Smooth muscle cell (in vitro differentiated cells): ENCODE measurements around the gene ZFYVE28. TPM values are rescaled to one million over a fixed set of nuclear protein-coding genes. Genes with fewer than 3 reads are reported as not detected.

Source experiments
- DNase-seq: peaks from one replicate; lab custom pipeline; 2025; ENCODE audit not compliant: unreplicated experiment; lab: John Stamatoyannopoulos, UW
- H2AFZ ChIP-seq: fragments of 200-600 bp; sonication (generic); 2 replicates; pipeline ENCODE4 v1.6.0; 2016; ENCODE audit warnings: antibody characterized with exemption, low read depth, mild to moderate bottlenecking
- H3F3A ChIP-seq: fragments of 200-600 bp; sonication (generic); 2 replicates; pipeline ENCODE4 v1.6.0; 2017; ENCODE audit warnings: antibody characterized with exemption, low read depth
- H3K27ac ChIP-seq: fragments of 200-600 bp; sonication (generic); 2 replicates; pipeline ENCODE4 v1.5.1; 2016; ENCODE audit warnings: low read depth, mild to moderate bottlenecking
- H3K27me3 ChIP-seq: fragments of 200-600 bp; sonication (generic); 2 replicates; pipeline ENCODE4 v1.6.1; 2016; ENCODE audit warnings: low read depth, mild to moderate bottlenecking
- H3K36me3 ChIP-seq: fragments of 200-600 bp; sonication (generic); 2 replicates; pipeline ENCODE4 v1.5.1; 2016; ENCODE audit warnings: low read depth
- H3K4me1 ChIP-seq: fragments of 200-600 bp; sonication (generic); 2 replicates; pipeline ENCODE4 v1.5.1; 2016; ENCODE audit warnings: low read depth
- H3K4me2 ChIP-seq: fragments of 200-600 bp; sonication (generic); 2 replicates; pipeline ENCODE4 v1.6.0; 2016; ENCODE audit warnings: mild to moderate bottlenecking
- H3K4me3 ChIP-seq: fragments of 200-600 bp; sonication (generic); 2 replicates; pipeline ENCODE4 v1.5.1; 2016; ENCODE audit warnings: mild to moderate bottlenecking
- H3K79me2 ChIP-seq: fragments of 200-600 bp; sonication (generic); 2 replicates; pipeline ENCODE4 v1.6.0; 2016; ENCODE audit warnings: low read depth, mild to moderate bottlenecking
- H3K9ac ChIP-seq: fragments of 200-600 bp; sonication (generic); 2 replicates; pipeline ENCODE4 v1.6.0; 2016; ENCODE audit warnings: low read depth
- H3K9me3 ChIP-seq: fragments of 200-600 bp; sonication (generic); replicated peaks from 2 replicates; pipeline ENCODE4 v1.5.1; 2016; ENCODE audit warnings: low read depth
- H4K20me1 ChIP-seq: fragments of 200-600 bp; sonication (generic); 2 replicates; pipeline ENCODE4 v1.6.0; 2016; ENCODE audit warnings: low read depth
- WGBS: methylation state at CpG from one replicate; pipeline ENCODE4 v1.1.7; 2016; ENCODE audit warnings: low lambda C conversion rate; 5-methylcytosine and 5-hydroxymethylcytosine counted together
- polyA plus RNA-seq: library from polyadenylated mRNA; unstranded; fragments of >200 nt; fragmentation: Nextera tagmentation; extraction: Ambion mirVana; gene quantifications from 2 replicates; pipeline ENCODE4 v1.2.1, GENCODE V29; 2016
- total RNA-seq: library from RNA; depleted of rRNA; stranded (reverse); fragments of >200 nt; gene quantifications from 2 replicates; pipeline ENCODE4 v1.2.3, GENCODE V29; 2014
- TF ChIP-seq, protein P1 (sequence below): fragments of 200-600 bp; sonication (generic); IDR thresholded peaks from 2 replicates; pipeline ENCODE4 v1.5.1; 2017; ENCODE audit warnings: borderline replicate concordance, mild to moderate bottlenecking, antibody characterized with exemption; ENCODE audit not compliant: insufficient read depth, poor library complexity, severe bottlenecking

ZFYVE28 gene
- total and polyA plus RNA-seq, 2 experiments from 2014 or later: 0.22 TPM; not detected in 1

DNA sequence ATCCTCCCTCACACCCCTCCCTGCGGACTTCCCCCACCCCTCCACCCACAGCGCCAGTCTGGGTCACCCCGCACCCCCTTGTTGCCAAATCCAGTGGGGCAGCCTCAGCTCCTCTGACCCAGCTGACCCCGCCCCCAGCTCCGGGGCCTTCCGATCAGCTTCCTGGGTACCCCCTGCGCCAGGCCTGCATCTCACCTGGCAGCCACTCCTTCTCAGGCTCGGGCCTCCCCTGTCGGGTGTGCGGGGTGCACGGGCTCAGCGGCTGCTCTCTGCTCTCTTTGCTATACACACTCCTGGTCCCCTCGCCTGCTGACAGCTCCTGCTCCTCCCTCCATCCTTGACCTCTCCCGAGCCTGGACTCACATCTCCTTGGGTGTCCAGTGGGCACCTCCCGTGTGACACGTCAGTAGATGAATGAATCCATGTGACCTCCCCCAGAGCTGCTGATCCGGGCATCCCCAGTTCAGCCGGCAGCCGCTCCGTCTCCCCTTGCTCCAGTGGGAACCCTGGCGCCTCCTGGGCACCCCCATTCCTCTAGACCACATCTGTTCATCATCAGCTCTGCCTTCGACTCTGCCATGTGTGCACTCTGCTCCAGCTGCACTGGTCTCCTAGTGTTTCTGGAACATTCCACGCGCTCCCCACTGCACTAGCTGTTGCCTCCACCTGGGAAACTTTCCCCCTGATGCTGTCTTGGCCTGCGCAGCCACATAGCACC, 10.2 kb upstream of the ZFYVE28 start:
- no peak overlapping the region for H3K9ac ChIP-seq
- H3F3A ChIP-seq: no peaks in the 10 kb centered on the region
- 92% methylated on average over 22 of the region's 25 CpGs for WGBS
- H3K36me3 ChIP-seq: no peaks in the 10 kb centered on the region
- no peaks in the 10 kb centered on the region for H3K4me1 ChIP-seq
- no peaks in the 10 kb centered on the region for H3K79me2 ChIP-seq
- no peak overlapping the region for H2AFZ ChIP-seq
- no peak overlapping the region for H3K4me2 ChIP-seq
- DNase-seq: no peak
- H3K4me3 ChIP-seq: no peak overlapping the region
- H4K20me1 ChIP-seq: no peaks in the 10 kb centered on the region
- TF ChIP-seq, protein P1, sequence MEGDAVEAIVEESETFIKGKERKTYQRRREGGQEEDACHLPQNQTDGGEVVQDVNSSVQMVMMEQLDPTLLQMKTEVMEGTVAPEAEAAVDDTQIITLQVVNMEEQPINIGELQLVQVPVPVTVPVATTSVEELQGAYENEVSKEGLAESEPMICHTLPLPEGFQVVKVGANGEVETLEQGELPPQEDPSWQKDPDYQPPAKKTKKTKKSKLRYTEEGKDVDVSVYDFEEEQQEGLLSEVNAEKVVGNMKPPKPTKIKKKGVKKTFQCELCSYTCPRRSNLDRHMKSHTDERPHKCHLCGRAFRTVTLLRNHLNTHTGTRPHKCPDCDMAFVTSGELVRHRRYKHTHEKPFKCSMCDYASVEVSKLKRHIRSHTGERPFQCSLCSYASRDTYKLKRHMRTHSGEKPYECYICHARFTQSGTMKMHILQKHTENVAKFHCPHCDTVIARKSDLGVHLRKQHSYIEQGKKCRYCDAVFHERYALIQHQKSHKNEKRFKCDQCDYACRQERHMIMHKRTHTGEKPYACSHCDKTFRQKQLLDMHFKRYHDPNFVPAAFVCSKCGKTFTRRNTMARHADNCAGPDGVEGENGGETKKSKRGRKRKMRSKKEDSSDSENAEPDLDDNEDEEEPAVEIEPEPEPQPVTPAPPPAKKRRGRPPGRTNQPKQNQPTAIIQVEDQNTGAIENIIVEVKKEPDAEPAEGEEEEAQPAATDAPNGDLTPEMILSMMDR: no peak
- no peaks in the 10 kb centered on the region for H3K9me3 ChIP-seq
- H3K27ac ChIP-seq: no peak overlapping the region
- no peaks in the 10 kb centered on the region for H3K27me3 ChIP-seq

GRCh38 chr4:2427383-2428334, 9.2 kb upstream of the ZFYVE28 start:
- WGBS: 91% methylated on average over 22 of the region's 23 CpGs
- no peaks in the 10 kb centered on the region for H3K4me1 ChIP-seq
- H3K9me3 ChIP-seq: no peaks in the 10 kb centered on the region

DNA sequence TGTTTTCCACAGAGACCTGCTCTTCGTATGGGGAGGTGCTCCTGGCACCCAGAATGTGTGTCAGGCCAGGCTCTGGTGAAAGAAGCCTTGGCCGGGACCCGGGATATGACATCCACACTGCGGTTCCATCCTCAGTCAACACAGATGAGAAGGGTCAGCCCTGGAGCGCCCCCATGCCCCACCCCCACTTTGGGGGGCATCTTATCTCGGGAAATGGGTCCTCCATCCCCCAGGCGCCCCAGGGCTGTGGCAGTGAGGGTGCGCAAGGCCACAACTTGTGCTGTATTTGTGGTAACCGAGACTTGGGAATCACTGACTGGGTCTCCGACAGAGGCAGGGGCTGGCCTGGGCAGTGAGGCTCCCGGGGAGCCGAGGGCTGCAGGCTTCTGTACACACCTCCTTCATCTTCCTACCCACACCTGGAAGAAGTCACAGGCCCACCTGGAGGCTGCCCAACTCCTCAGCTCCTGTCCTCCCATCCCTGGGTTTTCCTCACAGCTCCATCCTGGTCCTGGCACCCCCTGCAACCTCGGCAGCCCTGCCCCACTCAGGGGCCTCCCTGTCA, 8.3 kb upstream of the ZFYVE28 start:
- H4K20me1 ChIP-seq: no peaks in the 10 kb centered on the region
- H3K27me3 ChIP-seq: peaks cover 5% of the 10 kb centered on the region
- H3K27ac ChIP-seq: no peak overlapping the region
- WGBS: 86% methylated on average over 13 of the region's 13 CpGs
- H3K36me3 ChIP-seq: no peaks in the 10 kb centered on the region
- H3K4me1 ChIP-seq: no peaks in the 10 kb centered on the region
- DNase-seq: no peak
- no peaks in the 10 kb centered on the region for H3F3A ChIP-seq
- H3K4me3 ChIP-seq: no peak overlapping the region
- H3K79me2 ChIP-seq: no peaks in the 10 kb centered on the region
- no peaks in the 10 kb centered on the region for H3K9me3 ChIP-seq
- TF ChIP-seq, protein P1: no peak
- H3K9ac ChIP-seq: no peak overlapping the region
- H2AFZ ChIP-seq: no peak overlapping the region
- no peak overlapping the region for H3K4me2 ChIP-seq

More at GRCh38 chr4:2427383-2428334, 9.2 kb upstream of the ZFYVE28 start:
- no peaks in the 10 kb centered on the region for H3K27me3 ChIP-seq
- no peak overlapping the region for H3K9ac ChIP-seq
- no peak overlapping the region for H2AFZ ChIP-seq
- no peak overlapping the region for H3K4me2 ChIP-seq
- no peaks in the 10 kb centered on the region for H3K79me2 ChIP-seq
- TF ChIP-seq, protein P1: no peak
- H3K27ac ChIP-seq: no peak overlapping the region
- DNase-seq: no peak
- no peak overlapping the region for H3K4me3 ChIP-seq
- no peaks in the 10 kb centered on the region for H4K20me1 ChIP-seq
- H3K36me3 ChIP-seq: no peaks in the 10 kb centered on the region
- no peaks in the 10 kb centered on the region for H3F3A ChIP-seq
